Gastroesophageal sphincter (tissue), 4 donors: ENCODE data around the gene GNB5. TPM values are rescaled to one million over a fixed set of nuclear protein-coding genes. Genes with fewer than 3 reads are reported as not detected.

Source experiments
- ATAC-seq: fragments of 150-250 bp; one replicate; pipeline ENCODE4 v1.9.1; 2016; ENCODE audit warnings: mild to moderate bottlenecking, moderate library complexity
- H3K27ac ChIP-seq, 4 donors: fragments of 200-600 bp; sonication (generic) in 3 of 4; 1 replicate in 3 of 4; 2 replicates in 1 of 4; pipeline ENCODE4 v1.5.1; 2016 to 2019
- H3K27me3 ChIP-seq: fragments of 200-600 bp; sonication (generic); one replicate; pipeline ENCODE4 v1.5.1; 2019
- H3K36me3 ChIP-seq, 2 donors: fragments of 200-600 bp; sonication (generic); one replicate each; pipeline ENCODE4 v1.5.1; 2019; ENCODE audit warnings: control low read depth in 1 of 2
- H3K4me1 ChIP-seq, 3 donors: fragments of 200-600 bp; sonication (generic); 1 replicate in 2 of 3; 2 replicates in 1 of 3; pipeline ENCODE4 v1.5.1; 2016 to 2019; ENCODE audit warnings: control low read depth in 2 of 3
- H3K4me3 ChIP-seq, 2 donors: fragments of 200-600 bp; sonication (generic); one replicate each; pipeline ENCODE4 v1.5.1; 2019; ENCODE audit warnings: mild to moderate bottlenecking in 1 of 2, moderate library complexity in 1 of 2
- H3K9me3 ChIP-seq, 3 donors: fragments of 200-600 bp; sonication (generic); one replicate each; pipeline ENCODE4 v1.5.1; 2017 to 2019; ENCODE audit warnings: control low read depth in 2 of 3
- EP300 ChIP-seq: sonication (generic); formaldehyde crosslinking; IDR thresholded peaks from one replicate; pipeline ENCODE4 v1.6.1; 2017; ENCODE audit warnings: antibody characterized with exemption, mild to moderate bottlenecking
- POLR2A ChIP-seq, 2 donors: fragments of 450-650 bp; IDR thresholded peaks; one replicate each; pipeline ENCODE4 v1.6.1; 2017; ENCODE audit warnings: antibody characterized with exemption in 2 of 2, mild to moderate bottlenecking in 2 of 2, moderate library complexity in 1 of 2
- POLR2AphosphoS5 ChIP-seq: sonication (generic); formaldehyde crosslinking; IDR thresholded peaks from one replicate; pipeline ENCODE4 v1.6.1; 2017; ENCODE audit warnings: antibody characterized with exemption
- WGBS, 2 donors: methylation state at CpG; one replicate each; pipeline ENCODE4 v1.1.5; 2018; ENCODE audit warnings: low coverage in 1 of 2; 5-methylcytosine and 5-hydroxymethylcytosine counted together
- total RNA-seq, 4 donors: library from RNA; depleted of rRNA; stranded (reverse); fragments of >200 nt; gene quantifications; one replicate each; pipeline ENCODE4 v1.1.0, GENCODE V29; 2016
- TF ChIP-seq, protein P1 (sequence below), 4 experiments: fragments of 200-600 bp in 2 of 4; fragments of 450-650 bp in 2 of 4; sonication (generic) in 1 of 4; IDR thresholded peaks; one replicate each; pipeline ENCODE4 v1.5.1; 2017 to 2019; ENCODE audit warnings: antibody characterized with exemption in 4 of 4, mild to moderate bottlenecking in 2 of 4, moderate library complexity in 2 of 4

GNB5 gene
- total RNA-seq, 4 donors from 2014 or later = 37.8 to 57.3 (median 47.9) TPM

DNA sequence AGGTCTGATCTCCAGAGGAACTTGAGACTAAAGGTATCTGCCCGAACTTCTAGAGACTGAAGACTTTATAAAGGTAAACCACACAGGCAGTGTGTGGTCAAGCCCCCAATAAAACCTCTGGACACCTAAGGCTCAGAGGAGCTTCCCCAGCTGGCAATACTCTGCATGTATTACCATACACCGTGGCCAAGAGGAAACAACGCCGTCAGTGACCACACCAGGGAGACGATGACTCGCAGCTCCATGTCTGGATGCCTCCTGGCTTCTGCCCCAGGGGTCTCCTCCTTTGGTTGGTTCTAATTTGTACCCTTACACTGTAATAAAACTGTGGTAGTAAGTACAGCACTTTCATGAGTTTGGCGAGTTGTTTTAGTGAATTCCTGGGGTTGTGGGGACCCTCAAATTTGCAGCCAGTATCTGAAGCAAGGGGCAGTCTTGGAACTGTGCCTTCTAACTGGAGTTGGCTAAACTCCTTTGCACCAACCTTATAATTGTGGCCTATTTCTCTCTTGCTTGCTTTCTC is 46.5 kb downstream of the GNB5 start:
- Histone ChIP-seq H3K9me3 (no peaks in the 10 kb centered on the region), H3K27ac (no peak overlapping the region), H3K4me3 (no peak overlapping the region), H3K27me3 (no peaks in the 10 kb centered on the region), H3K4me1 (no peaks in the 10 kb centered on the region), H3K36me3 (peaks cover 0 to 84% of the 10 kb centered on the region in 2 donors)
- TF ChIP-seq POLR2AphosphoS5 = no peak
- no peak for TF ChIP-seq EP300
- no peak for TF ChIP-seq POLR2A (IDR thresholded peaks at IDR 0.05)
- TF ChIP-seq, protein P1, sequence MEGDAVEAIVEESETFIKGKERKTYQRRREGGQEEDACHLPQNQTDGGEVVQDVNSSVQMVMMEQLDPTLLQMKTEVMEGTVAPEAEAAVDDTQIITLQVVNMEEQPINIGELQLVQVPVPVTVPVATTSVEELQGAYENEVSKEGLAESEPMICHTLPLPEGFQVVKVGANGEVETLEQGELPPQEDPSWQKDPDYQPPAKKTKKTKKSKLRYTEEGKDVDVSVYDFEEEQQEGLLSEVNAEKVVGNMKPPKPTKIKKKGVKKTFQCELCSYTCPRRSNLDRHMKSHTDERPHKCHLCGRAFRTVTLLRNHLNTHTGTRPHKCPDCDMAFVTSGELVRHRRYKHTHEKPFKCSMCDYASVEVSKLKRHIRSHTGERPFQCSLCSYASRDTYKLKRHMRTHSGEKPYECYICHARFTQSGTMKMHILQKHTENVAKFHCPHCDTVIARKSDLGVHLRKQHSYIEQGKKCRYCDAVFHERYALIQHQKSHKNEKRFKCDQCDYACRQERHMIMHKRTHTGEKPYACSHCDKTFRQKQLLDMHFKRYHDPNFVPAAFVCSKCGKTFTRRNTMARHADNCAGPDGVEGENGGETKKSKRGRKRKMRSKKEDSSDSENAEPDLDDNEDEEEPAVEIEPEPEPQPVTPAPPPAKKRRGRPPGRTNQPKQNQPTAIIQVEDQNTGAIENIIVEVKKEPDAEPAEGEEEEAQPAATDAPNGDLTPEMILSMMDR (IDR thresholded peaks at IDR 0.05) = no peak
- 87 to 90% methylated on average over 4 to 5 of the region's 7 CpGs for WGBS, 2 donors
- ATAC-seq = no peak

GRCh38 chr15:52143873-52144272 is 47.3 kb downstream of the GNB5 start:
- WGBS, 2 donors = 77 to 78% methylated on average over 7 to 11 of the region's 11 CpGs
- no peak for ATAC-seq

GRCh38 chr15:52140646-52141045 is 50.5 kb downstream of the GNB5 start:
- TF ChIP-seq, protein P1 (IDR thresholded peaks at IDR 0.05) = no peak
- TF ChIP-seq POLR2AphosphoS5 = no peak
- no peak for TF ChIP-seq EP300
- no peak for TF ChIP-seq POLR2A (IDR thresholded peaks at IDR 0.05)
- 94% methylated on average over 4 of the region's 4 CpGs; no CpG with 5 or more reads in 1 of the 2 donors for WGBS, 2 donors

More at GRCh38 chr15:52143873-52144272, 47.3 kb downstream of the GNB5 start:
- TF ChIP-seq, protein P1 (IDR thresholded peaks at IDR 0.05) = no peak
- TF ChIP-seq POLR2AphosphoS5 (no peak), POLR2A (IDR thresholded peaks at IDR 0.05) (no peak), EP300 (no peak)
- H3K27ac ChIP-seq = no peak overlapping the region
- no peaks in the 10 kb centered on the region for H3K4me1 ChIP-seq
- no peaks in the 10 kb centered on the region for H3K9me3 ChIP-seq
- H3K27me3 ChIP-seq = no peaks in the 10 kb centered on the region
- no peak overlapping the region for H3K4me3 ChIP-seq
- H3K36me3 ChIP-seq = peaks cover 0 to 76% of the 10 kb centered on the region in 2 donors

GRCh38 chr15:52139599-52140462 is 51.4 kb downstream of the GNB5 start:
- Histone ChIP-seq H3K36me3 (peaks cover 0 to 48% of the 10 kb centered on the region in 2 donors), H3K4me3 (no peak overlapping the region), H3K27me3 (no peaks in the 10 kb centered on the region), H3K27ac (no peak overlapping the region), H3K4me1 (peaks cover 0 to 21% (median 15%) of the 10 kb centered on the region in 3 donors), H3K9me3 (no peaks in the 10 kb centered on the region)
- 53 to 63% methylated on average over 3 to 10 of the region's 17 CpGs for WGBS, 2 donors
- TF ChIP-seq POLR2A (IDR thresholded peaks at IDR 0.05) = no peak
- TF ChIP-seq, protein P1 (IDR thresholded peaks at IDR 0.05) = peak; percentile 43 to 73 (median 66)
- ATAC-seq = peak; percentile 48

More at GRCh38 chr15:52140646-52141045, 50.5 kb downstream of the GNB5 start:
- Histone ChIP-seq H3K9me3 (no peaks in the 10 kb centered on the region), H3K36me3 (peaks cover 0 to 47% of the 10 kb centered on the region in 2 donors), H3K4me1 (peaks cover 0 to 21% (median 15%) of the 10 kb centered on the region in 3 donors), H3K4me3 (no peak overlapping the region), H3K27ac (no peak overlapping the region), H3K27me3 (no peaks in the 10 kb centered on the region)
- no peak for ATAC-seq
